CD14-positive monocyte (primary cell): Measurements from ENCODE around the gene ZNF423. TPM values are rescaled to one million over a fixed set of nuclear protein-coding genes. Genes with fewer than 3 reads are reported as not detected.

ENCODE experiments used
- DNase-seq, 3 donors: peaks; one replicate each; pipeline ENCODE4 v3.0.0-alpha.2; 2011 to 2022
- H2AFZ ChIP-seq: 2 replicates; pipeline ENCODE4 v1.6.0; 2012; ENCODE audit warnings: mild to moderate bottlenecking, low read depth, low read length, inconsistent platforms; ENCODE audit not compliant: insufficient read depth, poor library complexity, severe bottlenecking
- H3K27ac ChIP-seq, 2 donors: 1 replicate in 1 of 2; 2 replicates in 1 of 2; pipeline ENCODE4 v1.5.1; 2012 to 2013; ENCODE audit warnings: low read length in 2 of 2, control low read depth in 1 of 2, inconsistent platforms in 1 of 2, low read depth in 1 of 2, mild to moderate bottlenecking in 1 of 2
- H3K27me3 ChIP-seq, 2 donors: one replicate each; pipeline versions ENCODE4 v1.6.0 to v1.6.1; 2011 to 2013; ENCODE audit warnings: low read length in 2 of 2; ENCODE audit not compliant: control insufficient read depth in 2 of 2, insufficient read depth in 2 of 2
- H3K36me3 ChIP-seq, 2 donors: replicated peaks in 1 of 2; 1 replicate in 1 of 2; 2 replicates in 1 of 2; pipeline versions ENCODE4 v1.5.1 to v1.6.1; 2012 to 2013; ENCODE audit warnings: low read length in 2 of 2, control low read depth in 1 of 2, inconsistent platforms in 1 of 2, mild to moderate bottlenecking in 1 of 2; ENCODE audit not compliant: insufficient read depth in 2 of 2, control insufficient read depth in 1 of 2
- H3K4me1 ChIP-seq, 2 donors: 1 replicate in 1 of 2; 2 replicates in 1 of 2; pipeline versions ENCODE4 v1.5.1 to v1.6.1; 2012 to 2013; ENCODE audit warnings: low read length in 2 of 2, control low read depth in 1 of 2, inconsistent platforms in 1 of 2, mild to moderate bottlenecking in 1 of 2, moderate library complexity in 1 of 2; ENCODE audit not compliant: insufficient read depth in 2 of 2, control insufficient read depth in 1 of 2
- H3K4me2 ChIP-seq: replicated peaks from 2 replicates; pipeline ENCODE3; 2012; ENCODE audit warnings: low read length, moderate library complexity, mild to moderate bottlenecking; ENCODE audit not compliant: poor library complexity, severe bottlenecking; ENCODE audit errors: extremely low read depth
- H3K4me3 ChIP-seq, 3 experiments: fragments of 200-600 bp in 1 of 3; sonication (generic) in 1 of 3; replicated peaks in 1 of 3; 1 replicate in 2 of 3; 2 replicates in 1 of 3; pipeline ENCODE4 v1.5.1; 2011 to 2013; ENCODE audit warnings: low read length in 3 of 3, mild to moderate bottlenecking in 3 of 3, control low read depth in 2 of 3, low read depth in 2 of 3, inconsistent platforms in 1 of 3, moderate library complexity in 1 of 3
- H3K79me2 ChIP-seq: 2 replicates; pipeline ENCODE4 v1.6.0; 2012; ENCODE audit warnings: mild to moderate bottlenecking, control low read depth, inconsistent platforms, low read length, moderate library complexity; ENCODE audit not compliant: insufficient read depth
- H3K9ac ChIP-seq: 2 replicates; pipeline ENCODE4 v1.6.0; 2017; ENCODE audit warnings: low read length, mild to moderate bottlenecking; ENCODE audit not compliant: insufficient read depth, poor library complexity, severe bottlenecking
- H3K9me3 ChIP-seq, 2 donors: replicated peaks in 1 of 2; 1 replicate in 1 of 2; 2 replicates in 1 of 2; pipeline versions ENCODE4 v1.5.1 to v1.6.1; 2012 to 2013; ENCODE audit warnings: low read length in 2 of 2, control low read depth in 1 of 2; ENCODE audit not compliant: control insufficient read depth in 1 of 2, insufficient read depth in 1 of 2
- H4K20me1 ChIP-seq: 2 replicates; pipeline ENCODE4 v1.6.0; 2012; ENCODE audit warnings: mild to moderate bottlenecking, low read length, control low read depth, moderate library complexity; ENCODE audit not compliant: insufficient read depth
- H3K27ac Mint-ChIP-seq, 7 donors: one replicate each; pipeline ENCODE4 v1.8.0; 2020; ENCODE audit warnings: mild to moderate bottlenecking in 7 of 7, mixed read lengths in 7 of 7, moderate library complexity in 6 of 7, inconsistent platforms in 2 of 7
- H3K27me3 Mint-ChIP-seq, 3 donors: one replicate each; pipeline ENCODE4 v1.8.0; 2021 to 2022; ENCODE audit warnings: low read depth in 3 of 3, mild to moderate bottlenecking in 3 of 3, mixed read lengths in 3 of 3, moderate library complexity in 3 of 3, inconsistent platforms in 1 of 3
- H3K36me3 Mint-ChIP-seq, 2 donors: one replicate each; pipeline ENCODE4 v1.8.0; 2020; ENCODE audit warnings: mixed read lengths in 2 of 2, inconsistent platforms in 1 of 2, mild to moderate bottlenecking in 1 of 2
- H3K4me1 Mint-ChIP-seq: one replicate; pipeline ENCODE4 v1.8.0; 2020; ENCODE audit warnings: mild to moderate bottlenecking, mixed read lengths
- H3K4me3 Mint-ChIP-seq, 2 donors: one replicate each; pipeline ENCODE4 v1.8.0; 2020; ENCODE audit warnings: mild to moderate bottlenecking in 2 of 2, mixed read lengths in 2 of 2, moderate library complexity in 1 of 2
- H3K9me3 Mint-ChIP-seq, 7 donors: one replicate each; pipeline ENCODE4 v1.8.0; 2020 to 2022; ENCODE audit warnings: mixed read lengths in 7 of 7, mild to moderate bottlenecking in 6 of 7, moderate library complexity in 6 of 7, inconsistent platforms in 2 of 7
- WGBS: methylation state at CpG from one replicate; pipeline ENCODE4 v1.1.5; 2013; ENCODE audit warnings: missing lambda C conversion rate; ENCODE audit not compliant: insufficient coverage; 5-methylcytosine and 5-hydroxymethylcytosine counted together
- intact Hi-C, 2 donors: fragments of 100-400 bp; cut with micrococcal nuclease; formaldehyde crosslinking; loops; one replicate each; pipeline versions ENCODE4 v1.15.0 to v1.15.1; 2023
- polyA plus RNA-seq, 3 donors: library from polyadenylated mRNA; depleted of rRNA in 1 of 3; unstranded in 2 of 3; stranded (reverse) in 1 of 3; fragments of 300-500 nt in 2 of 3; fragments of >200 nt in 1 of 3; fragmentation: Illumina TruSeq in 2 of 3; gene quantifications; 1 replicate in 2 of 3; 2 replicates in 1 of 3; pipeline ENCODE4 v1.2.3, GENCODE V29; 2012 to 2021
- TF ChIP-seq, protein P1 (sequence below): fragments of 200-600 bp; IDR thresholded peaks from one replicate; pipeline ENCODE4 v1.8.0; 2022; ENCODE audit warnings: antibody characterized with exemption, mild to moderate bottlenecking

The ZNF423 gene
- polyA plus RNA-seq, 3 donors = not detected

DNA sequence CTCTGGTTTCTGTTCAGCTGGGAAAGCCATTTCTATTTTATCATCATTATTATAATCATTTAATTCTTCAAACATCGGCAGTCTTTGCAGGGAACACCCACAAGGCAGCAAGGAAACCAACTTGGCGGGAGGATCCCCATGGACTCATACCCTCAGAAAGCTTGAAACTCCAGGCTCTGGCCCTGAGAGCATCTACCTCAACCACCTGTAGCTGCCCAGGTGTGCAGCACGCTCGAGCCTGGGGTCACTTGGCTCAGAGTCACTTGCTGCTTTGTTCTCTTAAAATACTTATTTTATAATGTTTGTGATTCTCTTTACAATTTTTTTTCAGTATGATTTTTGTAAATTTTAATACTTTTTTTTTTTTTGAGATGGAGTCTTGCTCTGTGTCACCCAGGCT is 6.8 kb upstream of the ZNF423 start:
- H3K4me3 Mint-ChIP-seq = no peak overlapping the region
- H3K27me3 Mint-ChIP-seq = peaks cover 44 to 64% (median 59%) of the 10 kb centered on the region in 3 donors
- H3K27me3 ChIP-seq = peaks cover 21 to 47% of the 10 kb centered on the region in 2 donors
- H3K27ac Mint-ChIP-seq = no peak overlapping the region
- peaks cover 0 to 5% of the 10 kb centered on the region in 2 donors for H3K36me3 Mint-ChIP-seq
- H4K20me1 ChIP-seq = no peaks in the 10 kb centered on the region
- H3K9ac ChIP-seq = no peak overlapping the region
- DNase-seq = no peak
- no peak overlapping the region for H3K4me2 ChIP-seq
- no peak overlapping the region for H3K4me3 ChIP-seq
- intact Hi-C loops = no loop called here
- H3K9me3 Mint-ChIP-seq = peaks cover 0 to 6% (median 3%) of the 10 kb centered on the region in 7 donors
- H3K79me2 ChIP-seq = no peaks in the 10 kb centered on the region
- no peak overlapping the region for H2AFZ ChIP-seq
- WGBS = 100% methylated on average over 2 of the region's 4 CpGs
- H3K4me1 ChIP-seq = peaks cover 13 to 16% of the 10 kb centered on the region in 2 donors
- no peaks in the 10 kb centered on the region for H3K36me3 ChIP-seq
- H3K27ac ChIP-seq = no peak overlapping the region
- H3K9me3 ChIP-seq = peaks cover 3 to 9% of the 10 kb centered on the region in 2 donors
- TF ChIP-seq, protein P1, sequence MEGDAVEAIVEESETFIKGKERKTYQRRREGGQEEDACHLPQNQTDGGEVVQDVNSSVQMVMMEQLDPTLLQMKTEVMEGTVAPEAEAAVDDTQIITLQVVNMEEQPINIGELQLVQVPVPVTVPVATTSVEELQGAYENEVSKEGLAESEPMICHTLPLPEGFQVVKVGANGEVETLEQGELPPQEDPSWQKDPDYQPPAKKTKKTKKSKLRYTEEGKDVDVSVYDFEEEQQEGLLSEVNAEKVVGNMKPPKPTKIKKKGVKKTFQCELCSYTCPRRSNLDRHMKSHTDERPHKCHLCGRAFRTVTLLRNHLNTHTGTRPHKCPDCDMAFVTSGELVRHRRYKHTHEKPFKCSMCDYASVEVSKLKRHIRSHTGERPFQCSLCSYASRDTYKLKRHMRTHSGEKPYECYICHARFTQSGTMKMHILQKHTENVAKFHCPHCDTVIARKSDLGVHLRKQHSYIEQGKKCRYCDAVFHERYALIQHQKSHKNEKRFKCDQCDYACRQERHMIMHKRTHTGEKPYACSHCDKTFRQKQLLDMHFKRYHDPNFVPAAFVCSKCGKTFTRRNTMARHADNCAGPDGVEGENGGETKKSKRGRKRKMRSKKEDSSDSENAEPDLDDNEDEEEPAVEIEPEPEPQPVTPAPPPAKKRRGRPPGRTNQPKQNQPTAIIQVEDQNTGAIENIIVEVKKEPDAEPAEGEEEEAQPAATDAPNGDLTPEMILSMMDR = no peak
- peaks cover 10% of the 10 kb centered on the region for H3K4me1 Mint-ChIP-seq

DNA sequence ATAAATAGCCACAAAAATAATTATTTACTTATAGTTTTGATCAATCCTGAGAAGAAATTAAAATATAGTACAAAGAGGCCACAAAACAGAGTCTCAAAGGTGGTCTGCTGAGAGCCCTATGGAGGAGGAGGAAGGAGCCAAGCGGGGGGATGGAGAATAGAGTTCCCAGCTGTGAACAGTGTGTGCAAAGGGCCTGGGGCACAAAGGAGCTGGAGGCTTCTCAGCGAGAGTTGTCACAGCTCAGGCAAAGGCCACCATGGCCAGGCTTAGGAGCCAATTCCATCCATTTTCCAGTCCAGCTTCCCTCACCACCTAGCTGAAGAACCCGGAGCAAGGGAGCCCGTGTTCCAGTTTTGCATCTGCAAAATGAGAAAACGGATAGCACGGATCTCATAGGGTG is 5.4 kb upstream of the ZNF423 start:
- H3K4me3 ChIP-seq = no peak overlapping the region
- no peaks in the 10 kb centered on the region for H3K36me3 ChIP-seq
- H2AFZ ChIP-seq = no peak overlapping the region
- Mint-ChIP-seq H3K27ac (peak overlapping the region in 1 of 7 donors; percentile 43), H3K36me3 (peaks cover 2 to 7% of the 10 kb centered on the region in 2 donors), H3K27me3 (peaks cover 50 to 74% (median 69%) of the 10 kb centered on the region in 3 donors), H3K4me3 (no peak overlapping the region), H3K9me3 (peaks cover 0 to 12% (median 7%) of the 10 kb centered on the region in 7 donors), H3K4me1 (peaks cover 16% of the 10 kb centered on the region)
- H3K4me2 ChIP-seq = no peak overlapping the region
- no peaks in the 10 kb centered on the region for H4K20me1 ChIP-seq
- H3K9me3 ChIP-seq = peaks cover 3 to 14% of the 10 kb centered on the region in 2 donors
- DNase-seq = no peak
- WGBS = 95% methylated on average over 6 of the region's 6 CpGs
- H3K79me2 ChIP-seq = no peaks in the 10 kb centered on the region
- H3K4me1 ChIP-seq = peaks cover 23 to 29% of the 10 kb centered on the region in 2 donors
- H3K27me3 ChIP-seq = peaks cover 28 to 58% of the 10 kb centered on the region in 2 donors
- H3K9ac ChIP-seq = no peak overlapping the region
- no peak overlapping the region for H3K27ac ChIP-seq
- intact Hi-C loops = no loop called here
- TF ChIP-seq, protein P1 = no peak
